Measurements from ENCODE around the gene RPL36. TPM values are rescaled to one million over a fixed set of nuclear protein-coding genes. Genes with fewer than 3 reads are reported as not detected.

The RPL36 gene
- total RNA-seq, 3 donors from 2014 or later, result 541 to 812 (median 769) TPM

GRCh38 chr19:5696196-5697021 is 6.3 kb downstream of the RPL36 start:
- intact Hi-C loops (cut with DNase I, micrococcal nuclease), result no loop called here
- no peak for DNase-seq
- Histone ChIP-seq H3K36me3 (ENCODE audit: low read depth) (peaks cover 5% of the 10 kb centered on the region), H3K4me3 (no peak overlapping the region), H3K4me1 (ENCODE audit: low read depth) (peaks cover 10% of the 10 kb centered on the region), H3K9me3 (no peaks in the 10 kb centered on the region)
- ATAC-seq, result no peak
- TF ChIP-seq CTCF (IDR thresholded peaks at IDR 0.05), result no peak

GRCh38 chr19:5697022-5697889 is 7.2 kb downstream of the RPL36 start:
- Histone ChIP-seq H3K36me3 (ENCODE audit: low read depth) (peaks cover 5% of the 10 kb centered on the region), H3K4me3 (no peak overlapping the region), H3K9me3 (no peaks in the 10 kb centered on the region), H3K4me1 (ENCODE audit: low read depth) (peaks cover 2% of the 10 kb centered on the region)
- DNase-seq, result no peak
- intact Hi-C loops (cut with DNase I, micrococcal nuclease), result no loop called here
- TF ChIP-seq CTCF (IDR thresholded peaks at IDR 0.05), result no peak
- ATAC-seq, result no peak

- DNase-seq (no peak), ATAC-seq (no peak)
- Histone ChIP-seq H3K4me3 (no peak overlapping the region), H3K4me1 (ENCODE audit: low read depth) (no peaks in the 10 kb centered on the region), H3K36me3 (ENCODE audit: low read depth) (peaks cover 5% of the 10 kb centered on the region), H3K9me3 (no peaks in the 10 kb centered on the region)
- TF ChIP-seq CTCF (IDR thresholded peaks at IDR 0.05), result no peak
- intact Hi-C loops (cut with DNase I, micrococcal nuclease), result no loop called here
Observed at GRCh38 chr19:5697890-5698634, 8.0 kb downstream of the RPL36 start.

- intact Hi-C loops (cut with DNase I, micrococcal nuclease), result no loop called here
- no peaks in the 10 kb centered on the region for H3K4me1 ChIP-seq (ENCODE audit: low read depth)
- H3K36me3 ChIP-seq (ENCODE audit: low read depth), result no peaks in the 10 kb centered on the region
- TF ChIP-seq CTCF (IDR thresholded peaks at IDR 0.05), result no peak
- DNase-seq (no peak), ATAC-seq (no peak)
- H3K9me3 ChIP-seq, result no peaks in the 10 kb centered on the region
- H3K4me3 ChIP-seq, result no peak overlapping the region
Observed at GRCh38 chr19:5698635-5699422, 8.7 kb downstream of the RPL36 start.

Measured in mucosa of descending colon (tissue), 3 donors.